HFFc6 (cell line): Measurements from ENCODE around the gene FBN1. TPM values are rescaled to one million over a fixed set of nuclear protein-coding genes. Genes with fewer than 3 reads are reported as not detected.

Source experiments
- DNase-seq: peaks from one replicate; pipeline ENCODE4 v3.0.0-alpha.2; 2018
- H3K27ac Mint-ChIP-seq: 2 replicates; pipeline ENCODE4 v1.8.0; 2020; ENCODE audit warnings: mild to moderate bottlenecking, mixed read lengths
- H3K27me3 Mint-ChIP-seq: 2 replicates; pipeline ENCODE4 v1.8.0; 2021; ENCODE audit warnings: mild to moderate bottlenecking, moderate library complexity, mixed read lengths; ENCODE audit not compliant: insufficient read depth
- H3K36me3 Mint-ChIP-seq: 2 replicates; pipeline ENCODE4 v1.8.0; 2021; ENCODE audit warnings: low read depth, mixed read lengths
- H3K4me1 Mint-ChIP-seq: 2 replicates; pipeline ENCODE4 v1.8.0; 2020; ENCODE audit warnings: low read depth, mixed read lengths
- H3K4me3 Mint-ChIP-seq: 2 replicates; pipeline ENCODE4 v1.8.0; 2020; ENCODE audit warnings: mild to moderate bottlenecking, moderate library complexity, mixed read lengths
- H3K9me3 Mint-ChIP-seq: 2 replicates; pipeline ENCODE4 v1.8.0; 2020; ENCODE audit warnings: mild to moderate bottlenecking, mixed read lengths
- CTCF ChIP-seq: fragments of 200-600 bp; sonication (generic); IDR thresholded peaks from 2 replicates; pipeline ENCODE4 v1.5.0; 2021; ENCODE audit warnings: antibody characterized with exemption, mild to moderate bottlenecking
- total RNA-seq, 6 experiments: library from RNA; stranded (reverse); fragmentation: NEBNext Ultra II Directional; extraction: Animal tissue kit (Norgen Biotek cat#: 25700); gene quantifications; 2 replicates in 1 of 6; 3 replicates in 5 of 6; pipeline ENCODE4 v1.2.3, GENCODE V29; 2021

Gene FBN1
- total RNA-seq, 6 experiments from 2014 or later: 584 to 754 (median 609) TPM

- Mint-ChIP-seq H3K27ac (peak overlapping the region; percentile 79; the same call in 1 of the 2 replicates), H3K36me3 (peaks cover 93% of the 10 kb centered on the region), H3K27me3 (no peaks in the 10 kb centered on the region; the same call in 1 of the 2 replicates), H3K9me3 (no peaks in the 10 kb centered on the region), H3K4me3 (no peak overlapping the region), H3K4me1 (peaks cover 92% of the 10 kb centered on the region)
- no peak for TF ChIP-seq CTCF
- DNase-seq: no peak
These were observed 61.3 kb downstream of the FBN1 start for GRCh38 chr15:48584090-48584811.

- peaks cover 92% of the 10 kb centered on the region for H3K4me1 Mint-ChIP-seq
- no peak for TF ChIP-seq CTCF
- H3K27ac Mint-ChIP-seq: peak overlapping the region; percentile 79
- H3K36me3 Mint-ChIP-seq: peaks cover 92% of the 10 kb centered on the region
- no peak for DNase-seq
- H3K4me3 Mint-ChIP-seq: no peak overlapping the region
- H3K27me3 Mint-ChIP-seq: no peaks in the 10 kb centered on the region; the same call in 1 of the 2 replicates
- no peaks in the 10 kb centered on the region for H3K9me3 Mint-ChIP-seq
These were observed 62.9 kb downstream of the FBN1 start for GRCh38 chr15:48582452-48583247.

GRCh38 chr15:48581219-48581618 is 64.3 kb downstream of the FBN1 start:
- no peak for DNase-seq
- peaks cover 1% of the 10 kb centered on the region for H3K27me3 Mint-ChIP-seq
- H3K36me3 Mint-ChIP-seq: peaks cover 92% of the 10 kb centered on the region
- H3K9me3 Mint-ChIP-seq: no peaks in the 10 kb centered on the region
- H3K27ac Mint-ChIP-seq: peak overlapping the region; percentile 63
- peaks cover 92% of the 10 kb centered on the region for H3K4me1 Mint-ChIP-seq
- no peak overlapping the region for H3K4me3 Mint-ChIP-seq
- TF ChIP-seq CTCF: no peak

- H3K27ac Mint-ChIP-seq: peak overlapping the region; percentile 63
- H3K9me3 Mint-ChIP-seq: no peaks in the 10 kb centered on the region
- no peak for TF ChIP-seq CTCF
- 0 out of 2 replicates have a peak overlapping the region, but pooled peaks have one; percentile 5 for H3K4me3 Mint-ChIP-seq
- DNase-seq: no peak
- peaks cover 92% of the 10 kb centered on the region for H3K4me1 Mint-ChIP-seq
- peaks cover 2% of the 10 kb centered on the region for H3K27me3 Mint-ChIP-seq
- H3K36me3 Mint-ChIP-seq: peaks cover 92% of the 10 kb centered on the region
These were observed 64.8 kb downstream of the FBN1 start for GRCh38 chr15:48580736-48581135.

GRCh38 chr15:48579945-48580671 is 65.4 kb downstream of the FBN1 start:
- Mint-ChIP-seq H3K36me3 (peaks cover 94% of the 10 kb centered on the region), H3K27me3 (peaks cover 2% of the 10 kb centered on the region), H3K4me1 (peaks cover 94% of the 10 kb centered on the region), H3K9me3 (no peaks in the 10 kb centered on the region), H3K27ac (peak overlapping the region; percentile 63), H3K4me3 (0 out of 2 replicates have a peak overlapping the region, but pooled peaks have one; percentile 5)
- DNase-seq: no peak
- TF ChIP-seq CTCF: no peak
